DLD1 (cell line): ENCODE measurements around the gene TUBB1.

Experiments used
- in situ Hi-C: cut with HindIII; loops from 2 replicates; pipeline ENCODE4 v1.10.0; 2017; ENCODE audit warnings: low sequenced_read_pairs

The TUBB1 gene

GRCh38 chr20:59016795-59017492 is 2.3 kb upstream of the TUBB1 start:
- in situ Hi-C loops, result no loop called here

- in situ Hi-C loops, result no loop called here
Observed at GRCh38 chr20:59017493-59018231, 1.6 kb upstream of the TUBB1 start.

- in situ Hi-C loops, result no loop called here
Observed at GRCh38 chr20:59018817-59019216, 412 bp upstream of the TUBB1 start.

GRCh38 chr20:59020938-59021551 is 1.8 kb downstream of the TUBB1 start:
- in situ Hi-C loops, result no loop called here

GRCh38 chr20:59022754-59023153 is 3.5 kb downstream of the TUBB1 start:
- in situ Hi-C loops, result no loop called here

GRCh38 chr20:59023616-59024015 is 4.4 kb downstream of the TUBB1 start:
- in situ Hi-C loops, result no loop called here

GRCh38 chr20:59024111-59024530 is 4.9 kb downstream of the TUBB1 start:
- in situ Hi-C loops, result no loop called here

GRCh38 chr20:59025086-59025485 is 5.9 kb downstream of the TUBB1 start:
- in situ Hi-C loops, result no loop called here

- in situ Hi-C loops, result no loop called here
Observed at GRCh38 chr20:59025511-59025910, 6.3 kb downstream of the TUBB1 start.

GRCh38 chr20:59026904-59027740 is 7.9 kb downstream of the TUBB1 start:
- in situ Hi-C loops, result no loop called here

- in situ Hi-C loops, result no loop called here
Observed at GRCh38 chr20:59027741-59028320, 8.6 kb downstream of the TUBB1 start.

- in situ Hi-C loops, result no loop called here
Observed at GRCh38 chr20:59028812-59029211, 9.6 kb downstream of the TUBB1 start.

GRCh38 chr20:59030911-59031563 is 11.8 kb downstream of the TUBB1 start:
- in situ Hi-C loops, result no loop called here

GRCh38 chr20:59031564-59032022 is 12.4 kb downstream of the TUBB1 start:
- in situ Hi-C loops, result no loop called here

GRCh38 chr20:59032023-59032712 is 12.9 kb downstream of the TUBB1 start, which contains the start of gene ATP5F1E:
TSS of gene ATP5F1E (minus strand) at chr20:59032335. CDS start at chr20:59032251, 84 bp downstream.
- in situ Hi-C loops, result no loop called here

GRCh38 chr20:59032713-59033059 is 13.5 kb downstream of the TUBB1 start:
- in situ Hi-C loops, result no loop called here

- in situ Hi-C loops, result no loop called here
Observed at GRCh38 chr20:59033093-59033492, 13.9 kb downstream of the TUBB1 start.

- in situ Hi-C loops, result no loop called here
Observed at GRCh38 chr20:59033616-59034165, 14.5 kb downstream of the TUBB1 start.

- in situ Hi-C loops, result no loop called here
Observed at GRCh38 chr20:59035381-59035780, 16.2 kb downstream of the TUBB1 start.
